ENCODE data around the gene SUN1. TPM values are rescaled to one million over a fixed set of nuclear protein-coding genes. Genes with fewer than 3 reads are reported as not detected.

The SUN1 gene
- total RNA-seq, 2 experiments from 2014 or later, result 69.5 to 69.9 TPM

DNA sequence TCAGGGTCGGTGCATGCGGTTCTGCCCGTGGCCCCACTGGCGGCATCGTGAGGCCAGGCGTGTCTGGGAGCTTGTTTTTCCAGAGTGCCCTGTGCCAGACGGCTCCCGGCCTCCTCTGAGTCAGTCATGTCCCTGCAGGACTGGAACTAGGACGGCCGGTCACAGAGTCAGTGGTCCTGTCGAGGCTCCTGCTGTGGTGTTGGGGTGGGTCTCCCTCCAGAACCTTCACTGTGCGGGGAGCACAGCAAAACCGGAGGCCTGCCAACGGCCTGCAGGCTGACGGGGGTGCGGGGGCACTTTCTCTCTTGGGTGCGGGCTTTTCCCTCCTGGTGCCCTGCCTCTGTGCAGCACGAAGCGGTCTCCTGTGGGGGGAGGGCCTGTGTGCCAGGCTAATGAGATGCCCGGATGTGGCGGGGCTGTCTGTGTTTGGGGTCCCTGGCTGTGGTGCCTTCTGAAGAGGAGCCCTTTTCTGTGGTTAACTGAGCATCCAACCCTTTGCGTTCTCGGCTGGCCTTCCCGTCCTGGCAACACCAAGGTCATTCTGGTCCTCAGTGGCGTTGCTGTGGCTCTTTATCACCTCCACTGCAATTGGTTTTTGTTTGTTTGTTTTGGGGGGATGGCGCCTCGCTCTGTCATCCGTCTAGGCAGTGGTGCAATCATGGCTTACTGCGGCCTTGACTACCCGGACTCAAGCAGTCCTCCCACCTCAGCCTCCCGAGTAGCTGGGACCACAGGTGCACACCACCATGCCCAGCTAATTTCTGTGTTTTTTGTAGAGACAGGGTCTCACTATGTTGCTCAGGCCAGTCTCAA is 52.1 kb downstream of the SUN1 start:
- no peak for DNase-seq
- Mint-ChIP-seq H3K27ac (no peak overlapping the region), H3K4me3 (no peak overlapping the region), H3K27me3 (no peaks in the 10 kb centered on the region), H3K9me3 (no peaks in the 10 kb centered on the region), H3K4me1 (ENCODE audit: low read depth) (peaks cover 23% of the 10 kb centered on the region), H3K36me3 (peaks cover 3% of the 10 kb centered on the region)
- intact Hi-C loops (cut with micrococcal nuclease), result no loop called here
- POLR2A ChIA-PET, result no interaction called here
- CTCF ChIA-PET, result no interaction called here

DNA sequence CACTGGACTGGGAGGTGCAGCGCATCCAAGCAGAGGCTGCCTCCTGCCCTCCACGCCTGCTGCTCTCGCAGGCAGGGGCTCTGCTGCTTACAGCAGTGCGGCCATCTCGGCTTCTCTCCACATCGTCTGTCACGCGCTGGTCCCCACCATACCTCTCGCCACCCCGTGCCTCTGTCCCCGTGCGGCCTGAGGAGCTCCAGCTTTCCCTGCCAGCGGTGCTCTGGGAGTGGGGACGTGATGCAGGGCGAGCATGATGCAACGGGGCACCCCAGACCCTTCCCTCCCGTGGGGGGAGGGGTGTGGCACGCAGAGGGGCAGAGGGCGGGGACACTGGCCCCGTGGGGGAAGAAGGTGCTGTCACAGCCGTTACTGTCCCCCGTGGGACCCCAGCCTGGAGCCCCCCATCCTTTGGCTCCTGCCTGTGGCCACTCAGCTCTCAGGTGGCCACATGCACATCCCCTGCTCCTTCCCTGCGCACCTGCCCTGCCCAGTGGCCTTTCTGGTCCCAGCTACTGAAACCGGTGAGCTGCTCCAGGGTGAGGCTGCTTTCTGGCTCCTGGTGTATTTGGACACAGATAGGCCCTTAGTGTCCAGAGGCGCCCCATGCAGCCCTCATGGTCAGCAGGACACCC is 53.1 kb downstream of the SUN1 start:
- H3K36me3 Mint-ChIP-seq, result peaks cover 3% of the 10 kb centered on the region
- ChIA-PET POLR2A (interaction anchor here (0.6 kb wide), 1 partner anchor 270 kb away, joined by 5 read pairs; no protein-coding TSS in a partner anchor), CTCF (no interaction called here)
- H3K9me3 Mint-ChIP-seq, result no peaks in the 10 kb centered on the region
- DNase-seq, result no peak
- no peak overlapping the region for H3K27ac Mint-ChIP-seq
- H3K4me1 Mint-ChIP-seq (ENCODE audit: low read depth), result peaks cover 17% of the 10 kb centered on the region
- H3K27me3 Mint-ChIP-seq, result no peaks in the 10 kb centered on the region
- intact Hi-C loops (cut with micrococcal nuclease), result no loop called here
- no peak overlapping the region for H3K4me3 Mint-ChIP-seq

DNA sequence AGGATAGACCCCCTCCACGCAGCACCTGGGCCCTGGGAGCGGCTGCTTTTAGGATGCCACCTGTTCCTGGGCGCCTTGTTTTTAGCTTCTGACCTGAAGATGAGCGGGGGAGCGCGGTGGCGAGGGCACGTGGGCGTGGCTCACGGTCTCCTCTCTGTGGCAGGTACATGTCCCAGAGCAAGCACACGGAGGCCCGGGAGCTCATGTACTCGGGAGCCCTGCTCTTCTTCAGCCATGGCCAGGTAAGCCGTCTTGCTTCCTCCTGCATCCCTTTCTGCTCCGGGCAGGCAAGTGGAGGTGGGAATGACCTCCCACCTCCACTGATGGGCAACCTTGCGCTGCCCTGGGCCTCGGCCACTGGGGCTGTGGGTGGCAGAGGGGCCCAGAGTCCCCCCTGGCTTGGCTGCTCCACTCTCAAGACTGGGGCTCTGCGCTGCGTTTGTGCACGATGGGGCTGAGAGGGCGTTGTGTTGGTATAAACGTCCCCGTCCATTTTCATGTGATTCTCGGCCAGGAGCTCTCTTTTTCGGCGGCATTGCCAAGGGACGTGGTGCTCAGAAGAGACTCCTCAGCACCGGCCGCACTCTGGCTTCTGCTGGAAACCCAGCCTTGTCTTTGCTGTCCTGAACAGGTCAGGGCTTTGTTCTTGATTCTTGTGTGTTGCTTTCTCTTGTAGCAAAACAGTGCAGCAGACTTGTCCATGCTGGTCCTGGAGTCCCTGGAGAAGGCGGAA is 53.8 kb downstream of the SUN1 start:
- peaks cover 3% of the 10 kb centered on the region for H3K36me3 Mint-ChIP-seq
- intact Hi-C loops (cut with micrococcal nuclease), result no loop called here
- CTCF ChIA-PET, result no interaction called here
- no peaks in the 10 kb centered on the region for H3K9me3 Mint-ChIP-seq
- H3K27me3 Mint-ChIP-seq, result no peaks in the 10 kb centered on the region
- DNase-seq, result no peak
- H3K4me1 Mint-ChIP-seq (ENCODE audit: low read depth), result peaks cover 14% of the 10 kb centered on the region
- no peak overlapping the region for H3K4me3 Mint-ChIP-seq
- H3K27ac Mint-ChIP-seq, result no peak overlapping the region
- POLR2A ChIA-PET, result interaction anchor here (0.6 kb wide), 1 partner anchor 270 kb away, joined by 5 read pairs; no protein-coding TSS in a partner anchor

DNA sequence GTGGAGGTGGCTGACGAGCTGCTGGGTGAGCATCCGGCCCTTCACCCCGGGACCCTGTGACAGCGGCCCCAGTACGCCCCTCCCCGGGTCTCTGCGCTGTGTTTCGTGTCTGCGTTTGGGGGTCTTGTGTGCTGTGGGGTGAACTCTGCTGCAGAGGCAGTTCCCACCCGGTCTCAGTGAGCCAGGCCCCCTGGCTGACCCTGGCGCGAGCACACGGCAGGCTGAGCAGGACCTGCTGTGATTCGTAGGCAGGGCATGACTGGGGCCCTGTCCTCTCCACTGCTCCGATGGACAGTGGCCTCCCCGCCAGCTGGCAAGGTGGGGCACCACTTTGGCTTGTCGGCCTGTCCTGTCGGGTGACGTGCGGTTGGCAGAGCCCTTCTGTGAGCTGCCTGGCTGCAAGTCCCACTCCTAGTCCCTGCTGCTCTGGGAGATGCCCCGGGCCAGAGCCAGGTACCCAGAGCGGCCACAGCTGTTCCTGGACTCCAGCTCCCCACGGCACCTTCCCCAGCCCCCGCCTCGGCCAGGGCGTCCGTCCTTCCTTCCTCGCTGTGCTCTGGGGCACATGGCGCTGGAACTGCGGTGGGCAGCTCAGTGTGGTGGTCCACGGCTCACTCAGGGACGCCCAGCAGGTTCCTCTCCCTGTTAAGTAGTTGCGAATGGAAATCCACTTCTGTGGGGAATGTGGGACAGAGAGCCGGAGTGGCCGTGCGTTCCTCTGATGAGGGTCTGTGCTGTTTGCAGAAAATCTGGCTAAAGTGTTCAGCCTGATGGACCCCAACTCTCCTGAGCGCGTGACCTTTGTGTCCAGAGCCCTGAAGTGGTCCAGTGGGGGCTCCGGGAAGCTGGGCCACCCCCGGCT is 54.6 kb downstream of the SUN1 start:
- H3K9me3 Mint-ChIP-seq, result no peaks in the 10 kb centered on the region
- ChIA-PET POLR2A (no interaction called here), CTCF (no interaction called here)
- peaks cover 3% of the 10 kb centered on the region for H3K36me3 Mint-ChIP-seq
- H3K4me1 Mint-ChIP-seq (ENCODE audit: low read depth), result peaks cover 11% of the 10 kb centered on the region
- no peak overlapping the region for H3K27ac Mint-ChIP-seq
- H3K27me3 Mint-ChIP-seq, result no peaks in the 10 kb centered on the region
- no peak overlapping the region for H3K4me3 Mint-ChIP-seq
- intact Hi-C loops (cut with micrococcal nuclease), result no loop called here
- no peak for DNase-seq

DNA sequence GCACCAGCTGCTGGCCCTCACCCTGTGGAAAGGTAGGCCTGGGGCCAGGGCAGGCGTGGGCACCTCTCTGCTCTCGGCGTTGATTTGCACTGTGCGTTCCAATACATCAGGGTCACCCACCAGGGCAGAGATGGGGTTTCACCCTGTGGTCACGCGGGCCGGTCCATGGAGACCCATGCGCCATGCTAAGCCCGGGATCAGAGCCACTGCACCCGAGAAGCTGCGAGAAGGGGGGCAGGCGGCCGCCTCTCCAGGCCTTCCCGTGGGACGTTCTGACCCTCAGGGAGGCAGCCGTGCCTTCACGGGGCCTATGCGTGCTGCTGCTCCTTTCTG is 55.2 kb downstream of the SUN1 start:
- H3K9me3 Mint-ChIP-seq, result no peaks in the 10 kb centered on the region
- POLR2A ChIA-PET, result no interaction called here
- H3K27ac Mint-ChIP-seq, result no peak overlapping the region
- H3K4me1 Mint-ChIP-seq (ENCODE audit: low read depth), result peaks cover 8% of the 10 kb centered on the region
- no peak for DNase-seq
- peaks cover 7% of the 10 kb centered on the region for H3K36me3 Mint-ChIP-seq
- no peak overlapping the region for H3K4me3 Mint-ChIP-seq
- intact Hi-C loops (cut with micrococcal nuclease), result no loop called here
- no peaks in the 10 kb centered on the region for H3K27me3 Mint-ChIP-seq
- CTCF ChIA-PET, result no interaction called here

DNA sequence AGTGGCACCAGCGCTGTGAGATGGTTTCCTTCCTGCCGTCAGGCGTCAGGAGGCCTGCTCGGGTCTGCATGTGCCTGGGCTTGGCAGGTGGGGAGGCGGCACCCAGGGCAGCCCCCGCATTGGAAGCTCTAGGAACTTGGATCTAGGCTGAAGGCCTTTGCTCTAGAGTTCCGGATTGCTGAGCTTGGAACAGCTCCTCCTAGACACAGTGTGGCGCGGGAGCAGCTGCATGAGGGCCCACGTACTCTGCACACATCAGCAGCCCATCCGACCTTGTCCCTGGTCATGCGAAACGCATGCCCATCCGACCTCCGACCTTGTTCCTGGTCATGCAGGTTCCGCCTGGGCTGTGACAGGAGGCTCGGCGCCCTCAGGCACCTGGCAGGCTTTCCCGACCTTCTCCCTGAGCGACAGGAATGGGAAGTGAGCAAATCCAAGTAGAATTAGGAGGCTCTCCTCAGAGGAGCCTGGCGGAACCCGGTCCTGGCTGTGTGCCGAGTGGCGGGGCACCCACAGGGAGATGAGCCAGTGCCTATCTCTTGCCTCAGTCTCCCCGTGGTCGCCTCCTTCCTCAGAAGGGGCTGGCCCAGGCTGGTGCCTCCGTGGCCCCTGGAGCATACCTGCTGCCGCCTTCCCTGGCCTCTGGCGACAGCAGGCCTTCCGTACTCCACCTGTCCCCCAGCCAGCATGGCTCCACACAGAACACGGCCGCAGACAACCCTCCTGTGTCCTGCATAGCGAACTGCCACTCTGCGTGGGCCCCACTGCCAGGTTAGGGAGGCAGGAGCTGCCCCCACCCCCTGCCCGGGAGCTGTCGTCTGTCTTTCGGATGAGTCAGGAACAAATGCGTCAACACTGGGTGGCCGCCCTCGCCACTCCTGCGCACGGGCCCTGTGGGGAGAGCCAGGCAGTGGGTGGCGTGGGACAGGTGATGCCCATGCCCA is 56.1 kb downstream of the SUN1 start:
- CTCF ChIA-PET, result no interaction called here
- Mint-ChIP-seq H3K36me3 (peaks cover 13% of the 10 kb centered on the region), H3K4me1 (ENCODE audit: low read depth) (peaks cover 5% of the 10 kb centered on the region), H3K9me3 (no peaks in the 10 kb centered on the region), H3K27ac (no peak overlapping the region), H3K4me3 (no peak overlapping the region), H3K27me3 (no peaks in the 10 kb centered on the region)
- intact Hi-C loops (cut with micrococcal nuclease), result no loop called here
- POLR2A ChIA-PET, result no interaction called here
- no peak for DNase-seq

DNA sequence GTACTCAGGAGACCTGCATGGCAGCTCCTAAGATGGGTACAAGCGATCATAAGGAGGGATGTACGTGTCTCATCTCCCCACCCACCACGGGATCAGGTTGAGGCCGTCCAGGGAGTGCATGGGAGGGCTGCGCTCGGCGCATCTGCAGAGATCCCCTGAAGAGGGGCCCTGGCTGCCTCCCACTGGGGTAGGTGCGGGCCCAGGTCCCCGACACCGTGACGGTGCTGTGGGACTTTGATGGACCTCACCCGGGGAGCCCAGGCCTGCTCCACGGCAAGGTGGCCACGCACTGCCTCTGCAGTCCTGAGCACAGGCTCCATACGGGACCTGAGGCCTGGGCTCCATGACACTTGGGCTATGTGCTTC is 56.7 kb downstream of the SUN1 start:
- Mint-ChIP-seq H3K36me3 (peaks cover 15% of the 10 kb centered on the region), H3K4me1 (ENCODE audit: low read depth) (peaks cover 5% of the 10 kb centered on the region), H3K4me3 (no peak overlapping the region), H3K27ac (no peak overlapping the region), H3K27me3 (no peaks in the 10 kb centered on the region), H3K9me3 (no peaks in the 10 kb centered on the region)
- intact Hi-C loops (cut with micrococcal nuclease), result no loop called here
- ChIA-PET POLR2A (no interaction called here), CTCF (no interaction called here)
- no peak for DNase-seq

DNA sequence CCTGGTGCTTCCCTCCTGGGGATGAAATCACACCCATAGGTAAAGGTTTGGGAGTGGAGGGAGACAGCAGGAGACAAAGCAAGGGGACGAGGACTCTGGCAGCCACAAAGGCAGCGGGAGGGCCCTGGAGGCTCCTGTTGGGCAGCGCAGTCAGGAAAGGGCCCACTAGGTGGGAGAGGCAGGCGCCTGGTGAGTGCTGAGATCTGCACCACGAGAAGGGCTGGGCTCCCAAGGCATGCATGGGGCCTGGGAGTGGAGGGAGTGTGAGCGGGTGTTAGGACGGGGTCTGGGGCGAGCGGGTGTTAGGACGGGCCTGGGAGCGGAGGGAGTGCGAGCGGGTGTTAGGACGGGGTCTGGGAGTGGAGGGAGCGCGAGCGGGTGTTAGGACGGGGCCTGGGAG is 57.1 kb downstream of the SUN1 start:
- ChIA-PET CTCF (no interaction called here), POLR2A (no interaction called here)
- Mint-ChIP-seq H3K4me3 (no peak overlapping the region), H3K27me3 (no peaks in the 10 kb centered on the region), H3K9me3 (no peaks in the 10 kb centered on the region), H3K36me3 (peaks cover 17% of the 10 kb centered on the region), H3K4me1 (ENCODE audit: low read depth) (peaks cover 5% of the 10 kb centered on the region), H3K27ac (no peak overlapping the region)
- no peak for DNase-seq
- intact Hi-C loops (cut with micrococcal nuclease), result no loop called here

DNA sequence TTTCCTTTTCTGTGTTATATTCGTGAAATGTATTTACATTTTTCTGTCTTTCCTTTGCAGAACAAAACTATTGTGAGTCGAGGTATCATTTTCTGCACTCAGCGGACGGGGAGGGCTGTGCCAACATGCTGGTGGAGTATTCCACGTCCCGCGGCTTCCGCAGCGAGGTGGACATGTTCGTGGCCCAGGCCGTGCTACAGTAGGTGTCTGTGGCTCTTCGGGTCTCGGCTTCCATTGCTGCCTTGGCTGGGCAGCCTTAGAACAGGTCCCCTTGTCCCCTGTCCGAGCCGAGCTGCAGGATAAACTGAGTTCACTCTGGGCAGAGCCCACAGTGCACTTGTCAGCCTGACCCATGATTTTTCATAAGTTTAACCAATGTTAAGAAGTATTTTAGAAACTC is 58.6 kb downstream of the SUN1 start:
- no peak overlapping the region for H3K27ac Mint-ChIP-seq
- H3K27me3 Mint-ChIP-seq, result no peaks in the 10 kb centered on the region
- ChIA-PET POLR2A (no interaction called here), CTCF (interaction anchor here (1.0 kb wide), 1 partner anchor 195 kb away, joined by 4 read pairs; no protein-coding TSS in a partner anchor)
- peaks cover 25% of the 10 kb centered on the region for H3K36me3 Mint-ChIP-seq
- no peaks in the 10 kb centered on the region for H3K4me1 Mint-ChIP-seq (ENCODE audit: low read depth)
- no peak overlapping the region for H3K4me3 Mint-ChIP-seq
- intact Hi-C loops (cut with micrococcal nuclease), result no loop called here
- H3K9me3 Mint-ChIP-seq, result no peaks in the 10 kb centered on the region
- no peak for DNase-seq

DNA sequence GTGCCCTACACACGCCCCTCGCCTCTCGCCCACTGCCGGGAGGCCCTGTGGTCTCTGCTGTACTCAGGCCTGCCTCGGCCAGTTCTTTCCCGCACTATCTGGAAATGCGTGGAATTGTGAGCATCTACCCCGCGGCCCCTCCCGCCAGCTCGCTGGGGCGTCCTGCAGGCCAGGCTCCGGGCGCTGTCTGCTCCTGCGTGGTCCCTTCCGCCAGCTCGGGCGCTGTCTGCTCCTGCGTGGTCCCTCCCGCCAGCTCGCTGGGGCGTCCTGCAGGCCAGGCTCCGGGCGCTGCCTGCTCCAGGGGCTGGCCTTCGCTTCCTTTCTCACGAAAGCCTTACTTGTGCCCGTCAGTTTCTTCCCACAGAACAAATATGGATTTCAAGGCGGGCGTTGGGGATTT is 59.0 kb downstream of the SUN1 start:
- Mint-ChIP-seq H3K4me1 (ENCODE audit: low read depth) (no peaks in the 10 kb centered on the region), H3K36me3 (peaks cover 29% of the 10 kb centered on the region), H3K4me3 (no peak overlapping the region), H3K27me3 (no peaks in the 10 kb centered on the region), H3K27ac (no peak overlapping the region), H3K9me3 (no peaks in the 10 kb centered on the region)
- intact Hi-C loops (cut with micrococcal nuclease), result no loop called here
- POLR2A ChIA-PET, result no interaction called here
- CTCF ChIA-PET, result no interaction called here
- no peak for DNase-seq

DNA sequence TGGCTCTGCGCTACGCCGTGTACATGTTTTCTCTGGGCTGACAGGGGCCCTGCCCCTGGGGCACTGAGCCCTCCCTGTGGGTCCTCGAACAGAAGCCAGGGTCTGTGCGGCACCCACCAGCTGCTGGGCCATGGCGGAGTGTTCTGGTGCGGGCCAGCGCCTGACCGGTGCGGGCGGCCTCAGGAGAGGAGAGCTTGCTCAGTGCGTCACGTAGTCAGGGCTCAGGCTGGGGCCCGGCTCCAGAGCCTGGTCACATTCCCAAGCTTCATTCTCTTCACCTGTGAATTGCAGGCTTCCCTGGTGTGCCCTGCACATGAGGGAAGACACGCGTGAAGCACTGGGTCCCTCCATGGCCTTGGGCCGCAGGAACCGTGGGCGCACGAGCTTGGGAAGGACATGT is 59.5 kb downstream of the SUN1 start:
- intact Hi-C loops (cut with micrococcal nuclease), result no loop called here
- no peak for DNase-seq
- H3K4me1 Mint-ChIP-seq (ENCODE audit: low read depth), result no peaks in the 10 kb centered on the region
- H3K27ac Mint-ChIP-seq, result no peak overlapping the region
- H3K4me3 Mint-ChIP-seq, result no peak overlapping the region
- no peaks in the 10 kb centered on the region for H3K27me3 Mint-ChIP-seq
- CTCF ChIA-PET, result no interaction called here
- no peaks in the 10 kb centered on the region for H3K9me3 Mint-ChIP-seq
- POLR2A ChIA-PET, result no interaction called here
- H3K36me3 Mint-ChIP-seq, result peaks cover 30% of the 10 kb centered on the region
